H9 (cell line): Measurements from ENCODE around the gene XPR1. TPM values are rescaled to one million over a fixed set of nuclear protein-coding genes. Genes with fewer than 3 reads are reported as not detected.

ENCODE experiments used
- DNase-seq: peaks from one replicate; pipeline ENCODE4 v3.0.0-alpha.2; 2017
- H2AFZ ChIP-seq: one replicate; pipeline ENCODE4 v1.6.1; 2013; ENCODE audit warnings: mild to moderate bottlenecking, low read length, control low read depth, moderate library complexity
- H2AK5ac ChIP-seq: 2 replicates; pipeline ENCODE4 v1.6.1; 2013; ENCODE audit warnings: low read length, control low read depth, mixed read lengths; ENCODE audit not compliant: insufficient read length
- H2BK120ac ChIP-seq: one replicate; pipeline ENCODE4 v1.6.1; 2013; ENCODE audit warnings: low read depth, mild to moderate bottlenecking, low read length, control low read depth, inconsistent platforms; ENCODE audit not compliant: poor library complexity, severe bottlenecking
- H2BK12ac ChIP-seq: 2 replicates; pipeline ENCODE4 v1.6.1; 2013; ENCODE audit warnings: low read length, control low read depth, mixed read lengths, low read depth; ENCODE audit not compliant: insufficient read length
- H2BK15ac ChIP-seq: 2 replicates; pipeline ENCODE4 v1.6.1; 2013; ENCODE audit warnings: low read depth, low read length, control low read depth
- H2BK20ac ChIP-seq: one replicate; pipeline ENCODE4 v1.6.1; 2013; ENCODE audit warnings: low read depth, mild to moderate bottlenecking, low read length, control low read depth, inconsistent platforms; ENCODE audit not compliant: poor library complexity, severe bottlenecking
- H2BK5ac ChIP-seq: 2 replicates; pipeline ENCODE4 v1.6.1; 2013; ENCODE audit warnings: low read length, control low read depth, mixed read lengths; ENCODE audit not compliant: insufficient read length
- H3K14ac ChIP-seq: 2 replicates; pipeline ENCODE4 v1.6.1; 2013; ENCODE audit warnings: low read length, control low read depth; ENCODE audit not compliant: insufficient read depth
- H3K18ac ChIP-seq: 2 replicates; pipeline ENCODE4 v1.6.1; 2013; ENCODE audit warnings: low read depth, mild to moderate bottlenecking, mixed read lengths, low read length, control low read depth; ENCODE audit not compliant: insufficient read length
- H3K23ac ChIP-seq: 2 replicates; pipeline ENCODE4 v1.6.1; 2013; ENCODE audit warnings: low read length, control low read depth, mixed read lengths, low read depth; ENCODE audit not compliant: insufficient read length
- H3K23me2 ChIP-seq: 2 replicates; pipeline ENCODE4 v1.6.1; 2013; ENCODE audit warnings: low read depth, mild to moderate bottlenecking, mixed read lengths, low read length, control low read depth; ENCODE audit not compliant: insufficient read length, poor library complexity, severe bottlenecking
- H3K27ac ChIP-seq: 2 replicates; pipeline ENCODE4 v1.5.1; 2013; ENCODE audit warnings: low read length, control low read depth, mixed read lengths, low read depth; ENCODE audit not compliant: insufficient read length
- H3K27me3 ChIP-seq: 2 replicates; pipeline ENCODE4 v1.6.1; 2013; ENCODE audit warnings: low read length, control low read depth, inconsistent platforms; ENCODE audit not compliant: insufficient read depth
- H3K4ac ChIP-seq: 2 replicates; pipeline ENCODE4 v1.6.1; 2013; ENCODE audit warnings: low read depth, mild to moderate bottlenecking, control low read depth, inconsistent platforms, low read length, moderate library complexity
- H3K4me1 ChIP-seq: 2 replicates; pipeline ENCODE4 v1.6.1; 2013; ENCODE audit warnings: low read length, control low read depth, inconsistent platforms; ENCODE audit not compliant: insufficient read depth
- H3K4me2 ChIP-seq: 2 replicates; pipeline ENCODE4 v1.6.1; 2013; ENCODE audit warnings: low read length, control low read depth, mixed read lengths; ENCODE audit not compliant: insufficient read length, insufficient read depth
- H3K56ac ChIP-seq: 2 replicates; pipeline ENCODE4 v1.6.1; 2013; ENCODE audit warnings: low read depth, mild to moderate bottlenecking, mixed read lengths, low read length, control low read depth; ENCODE audit not compliant: insufficient read length
- H3K79me1 ChIP-seq: 2 replicates; pipeline ENCODE4 v1.6.1; 2013; ENCODE audit warnings: low read depth, mild to moderate bottlenecking, moderate library complexity, low read length, control low read depth, inconsistent platforms; ENCODE audit not compliant: insufficient read depth, poor library complexity, severe bottlenecking
- H3K79me2 ChIP-seq: 2 replicates; pipeline ENCODE4 v1.6.1; 2013; ENCODE audit warnings: low read length, control low read depth, inconsistent platforms; ENCODE audit not compliant: insufficient read depth
- H3K9ac ChIP-seq: 2 replicates; pipeline ENCODE4 v1.6.1; 2013; ENCODE audit warnings: low read length, control low read depth, mixed read lengths; ENCODE audit not compliant: insufficient read length; ENCODE audit errors: extremely low read depth
- H3K9me3 ChIP-seq: one replicate; pipeline ENCODE4 v1.6.1; 2013; ENCODE audit warnings: low read depth, low read length, inconsistent platforms; ENCODE audit not compliant: control insufficient read depth
- H3T11ph ChIP-seq: one replicate; pipeline ENCODE4 v1.6.1; 2013; ENCODE audit warnings: mild to moderate bottlenecking, low read length, control low read depth, inconsistent platforms
- H4K20me1 ChIP-seq: one replicate; pipeline ENCODE4 v1.6.1; 2013; ENCODE audit not compliant: control insufficient read depth, insufficient read length, insufficient read depth
- H4K5ac ChIP-seq: 2 replicates; pipeline ENCODE4 v1.6.1; 2013; ENCODE audit warnings: low read depth, mild to moderate bottlenecking, mixed read lengths, low read length, control low read depth; ENCODE audit not compliant: insufficient read length
- H4K8ac ChIP-seq: replicated peaks from 2 replicates; pipeline ENCODE4 v1.6.1; 2013; ENCODE audit warnings: low read length, control low read depth, mixed read lengths, low read depth; ENCODE audit not compliant: insufficient read length
- H4K91ac ChIP-seq: 2 replicates; pipeline ENCODE4 v1.6.1; 2013; ENCODE audit warnings: low read depth, mild to moderate bottlenecking, moderate library complexity, mixed read lengths, low read length, control low read depth; ENCODE audit not compliant: insufficient read length
- H3K27ac Mint-ChIP-seq, 3 experiments: 2 replicates in 2 of 3; 3 replicates in 1 of 3; pipeline ENCODE4 v1.8.0; 2020 to 2021; ENCODE audit warnings: mixed read lengths in 3 of 3, mild to moderate bottlenecking in 1 of 3, moderate library complexity in 1 of 3
- H3K27me3 Mint-ChIP-seq: 2 replicates; pipeline ENCODE4 v1.8.0; 2021; ENCODE audit warnings: low read depth, mild to moderate bottlenecking, moderate library complexity, mixed read lengths
- H3K36me3 Mint-ChIP-seq, 3 experiments: 2 replicates in 2 of 3; 3 replicates in 1 of 3; pipeline ENCODE4 v1.8.0; 2020 to 2021; ENCODE audit warnings: low read depth in 3 of 3, mixed read lengths in 3 of 3; ENCODE audit not compliant: insufficient read depth in 1 of 3
- H3K4me1 Mint-ChIP-seq, 2 experiments: 2 replicates each; pipeline ENCODE4 v1.8.0; 2020; ENCODE audit warnings: mixed read lengths in 2 of 2
- H3K4me3 Mint-ChIP-seq, 2 experiments: 2 replicates in 1 of 2; 3 replicates in 1 of 2; pipeline ENCODE4 v1.8.0; 2020 to 2021; ENCODE audit warnings: mild to moderate bottlenecking in 2 of 2, mixed read lengths in 2 of 2, moderate library complexity in 1 of 2
- H3K9me3 Mint-ChIP-seq, 2 experiments: 2 replicates in 1 of 2; 3 replicates in 1 of 2; pipeline ENCODE4 v1.8.0; 2020; ENCODE audit warnings: mild to moderate bottlenecking in 2 of 2, mixed read lengths in 2 of 2, moderate library complexity in 1 of 2
- total RNA-seq: library from RNA; stranded (reverse); gene quantifications from 2 replicates; pipeline ENCODE4 v1.2.1, GENCODE V29; 2021
- TF ChIP-seq, protein P1 (sequence below): fragments of 200-600 bp; sonication (generic); conservative IDR thresholded peaks from 3 replicates; pipeline ENCODE4 v1.8.0; 2021; ENCODE audit warnings: antibody characterized with exemption, mild to moderate bottlenecking

XPR1 gene
- total RNA-seq, 1 experiment from 2014 or later, result 34.1 TPM

DNA sequence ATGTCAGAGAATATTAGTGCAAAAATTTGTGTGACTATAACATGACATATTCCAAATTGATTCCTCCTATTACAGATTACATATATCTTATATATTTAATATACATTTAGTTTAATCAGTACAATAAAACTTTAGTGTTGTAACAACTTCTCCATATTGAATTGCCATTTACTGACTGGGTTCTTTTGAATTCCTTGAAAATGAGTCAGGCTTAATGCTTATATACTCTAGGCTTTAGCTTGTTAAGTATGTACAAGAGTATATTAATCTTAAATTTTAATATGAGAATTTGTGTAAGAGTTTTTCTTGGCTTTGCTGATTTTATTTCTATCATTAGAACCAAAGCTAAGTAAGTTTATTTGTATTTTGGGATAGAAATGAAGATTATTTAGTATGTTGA is 40.3 kb downstream of the XPR1 start:
- Mint-ChIP-seq H3K27me3 (no peaks in the 10 kb centered on the region), H3K4me3 (no peak overlapping the region), H3K27ac (no peak overlapping the region), H3K9me3 (peaks cover 7 to 19% of the 10 kb centered on the region in 2 experiments), H3K36me3 (peaks cover 1 to 19% (median 15%) of the 10 kb centered on the region in 3 experiments; a peak in 5 of 7 replicates), H3K4me1 (peaks cover 15 to 19% of the 10 kb centered on the region in 2 experiments)
- Histone ChIP-seq H3K18ac (no peak overlapping the region), H2AK5ac (no peak overlapping the region), H3K9ac (no peak overlapping the region), H3K79me2 (no peaks in the 10 kb centered on the region; the same call in 1 of the 2 replicates), H3K4me1 (no peaks in the 10 kb centered on the region), H3K23me2 (no peaks in the 10 kb centered on the region), H3K27me3 (no peaks in the 10 kb centered on the region), H3K23ac (no peak overlapping the region), H3K9me3 (no peaks in the 10 kb centered on the region), H2BK5ac (no peak overlapping the region), H3K4me2 (no peak overlapping the region), H4K91ac (no peak overlapping the region), H4K20me1 (no peaks in the 10 kb centered on the region), H2BK15ac (no peak overlapping the region), H2BK120ac (no peak overlapping the region), H3K27ac (no peak overlapping the region), H2BK20ac (no peak overlapping the region), H3T11ph (no peak overlapping the region), H3K56ac (no peak overlapping the region), H3K14ac (no peak overlapping the region), H3K4ac (no peak overlapping the region), H3K79me1 (peaks cover 3% of the 10 kb centered on the region), H4K8ac (no peak overlapping the region), H2BK12ac (no peak overlapping the region), H2AFZ (no peak overlapping the region), H4K5ac (no peak overlapping the region)
- no peak for DNase-seq
- TF ChIP-seq, protein P1, sequence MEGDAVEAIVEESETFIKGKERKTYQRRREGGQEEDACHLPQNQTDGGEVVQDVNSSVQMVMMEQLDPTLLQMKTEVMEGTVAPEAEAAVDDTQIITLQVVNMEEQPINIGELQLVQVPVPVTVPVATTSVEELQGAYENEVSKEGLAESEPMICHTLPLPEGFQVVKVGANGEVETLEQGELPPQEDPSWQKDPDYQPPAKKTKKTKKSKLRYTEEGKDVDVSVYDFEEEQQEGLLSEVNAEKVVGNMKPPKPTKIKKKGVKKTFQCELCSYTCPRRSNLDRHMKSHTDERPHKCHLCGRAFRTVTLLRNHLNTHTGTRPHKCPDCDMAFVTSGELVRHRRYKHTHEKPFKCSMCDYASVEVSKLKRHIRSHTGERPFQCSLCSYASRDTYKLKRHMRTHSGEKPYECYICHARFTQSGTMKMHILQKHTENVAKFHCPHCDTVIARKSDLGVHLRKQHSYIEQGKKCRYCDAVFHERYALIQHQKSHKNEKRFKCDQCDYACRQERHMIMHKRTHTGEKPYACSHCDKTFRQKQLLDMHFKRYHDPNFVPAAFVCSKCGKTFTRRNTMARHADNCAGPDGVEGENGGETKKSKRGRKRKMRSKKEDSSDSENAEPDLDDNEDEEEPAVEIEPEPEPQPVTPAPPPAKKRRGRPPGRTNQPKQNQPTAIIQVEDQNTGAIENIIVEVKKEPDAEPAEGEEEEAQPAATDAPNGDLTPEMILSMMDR, result no peak
